ENCODE measurements around the gene LHX2. TPM values are rescaled to one million over a fixed set of nuclear protein-coding genes. Genes with fewer than 3 reads are reported as not detected.

The LHX2 gene
- total RNA-seq, 1 experiment from 2014 or later = not detected

GRCh38 chr9:124021385-124021769 is 9.8 kb downstream of the LHX2 start:
- H3K27ac ChIP-seq (ENCODE audit: insufficient read length, low read depth, low read length) = no peak overlapping the region
- no peak overlapping the region for H3K56ac ChIP-seq (ENCODE audit: insufficient read length, low read depth, low read length)
- Mint-ChIP-seq H3K9me3 (peaks cover 0 to 2% of the 10 kb centered on the region in 2 experiments; a peak in 2 of 5 replicates), H3K36me3 (ENCODE audit: insufficient read depth in 1 of 3, low read depth in 3 of 3) (peaks cover 0 to 2% (median 0%) of the 10 kb centered on the region in 3 experiments; a peak in 3 of 7 replicates), H3K4me1 (peaks cover 27 to 48% of the 10 kb centered on the region in 2 experiments), H3K4me3 (peak overlapping the region in 1 of 2 experiments; percentile 22; a peak in 2 of 5 replicates), H3K27ac (no peak overlapping the region), H3K27me3 (ENCODE audit: low read depth) (peaks cover 99% of the 10 kb centered on the region)
- no peak overlapping the region for H3K23ac ChIP-seq (ENCODE audit: insufficient read length, low read depth, low read length)
- no peak overlapping the region for H3K4me2 ChIP-seq (ENCODE audit: insufficient read depth, insufficient read length, low read length)
- no peaks in the 10 kb centered on the region for H3K9me3 ChIP-seq (ENCODE audit: control insufficient read depth, low read depth, low read length)
- no peak overlapping the region for H2AFZ ChIP-seq (ENCODE audit: low read length)
- no peak overlapping the region for H4K5ac ChIP-seq (ENCODE audit: insufficient read length, low read depth, low read length)
- no peak overlapping the region for H2AK5ac ChIP-seq (ENCODE audit: insufficient read length, low read length)
- no peak overlapping the region for H2BK15ac ChIP-seq (ENCODE audit: low read depth, low read length)
- peaks cover 50% of the 10 kb centered on the region for H3K27me3 ChIP-seq (ENCODE audit: insufficient read depth, low read length)
- no peak overlapping the region for H3K18ac ChIP-seq (ENCODE audit: insufficient read length, low read depth, low read length)
- H3K23me2 ChIP-seq (ENCODE audit: insufficient read length, low read depth, low read length, poor library complexity, severe bottlenecking) = peaks cover 9% of the 10 kb centered on the region
- H3T11ph ChIP-seq (ENCODE audit: low read length) = no peak overlapping the region
- no peak overlapping the region for H3K14ac ChIP-seq (ENCODE audit: insufficient read depth, low read length)
- H4K20me1 ChIP-seq (ENCODE audit: control insufficient read depth, insufficient read depth, insufficient read length) = no peaks in the 10 kb centered on the region
- no peaks in the 10 kb centered on the region for H3K79me1 ChIP-seq (ENCODE audit: insufficient read depth, low read depth, low read length, poor library complexity, severe bottlenecking)
- no peak overlapping the region for H3K9ac ChIP-seq (ENCODE audit: extremely low read depth, insufficient read length, low read length)
- H3K4ac ChIP-seq (ENCODE audit: low read depth, low read length) = no peak overlapping the region
- H4K8ac ChIP-seq (replicated peaks; ENCODE audit: insufficient read length, low read depth, low read length) = no peak overlapping the region
- DNase-seq = no peak
- no peak overlapping the region for H4K91ac ChIP-seq (ENCODE audit: insufficient read length, low read depth, low read length)
- H2BK120ac ChIP-seq (ENCODE audit: low read depth, low read length, poor library complexity, severe bottlenecking) = no peak overlapping the region
- H2BK20ac ChIP-seq (ENCODE audit: low read depth, low read length, poor library complexity, severe bottlenecking) = no peak overlapping the region
- no peak overlapping the region for H2BK12ac ChIP-seq (ENCODE audit: insufficient read length, low read depth, low read length)
- no peak overlapping the region for H2BK5ac ChIP-seq (ENCODE audit: insufficient read length, low read length)
- H3K4me1 ChIP-seq (ENCODE audit: insufficient read depth, low read length) = no peaks in the 10 kb centered on the region
- no peaks in the 10 kb centered on the region for H3K79me2 ChIP-seq (ENCODE audit: insufficient read depth, low read length)
- WGBS (ENCODE audit: extremely low coverage, insufficient read length, low lambda C conversion rate) = no CpG with 5 or more reads among the region's 5 CpGs
- TF ChIP-seq CTCF (conservative IDR thresholded peaks at IDR 0.05) = no peak

Data from H9 (cell line).